Measurements from ENCODE around the gene RTN4IP1.

The RTN4IP1 gene

DNA sequence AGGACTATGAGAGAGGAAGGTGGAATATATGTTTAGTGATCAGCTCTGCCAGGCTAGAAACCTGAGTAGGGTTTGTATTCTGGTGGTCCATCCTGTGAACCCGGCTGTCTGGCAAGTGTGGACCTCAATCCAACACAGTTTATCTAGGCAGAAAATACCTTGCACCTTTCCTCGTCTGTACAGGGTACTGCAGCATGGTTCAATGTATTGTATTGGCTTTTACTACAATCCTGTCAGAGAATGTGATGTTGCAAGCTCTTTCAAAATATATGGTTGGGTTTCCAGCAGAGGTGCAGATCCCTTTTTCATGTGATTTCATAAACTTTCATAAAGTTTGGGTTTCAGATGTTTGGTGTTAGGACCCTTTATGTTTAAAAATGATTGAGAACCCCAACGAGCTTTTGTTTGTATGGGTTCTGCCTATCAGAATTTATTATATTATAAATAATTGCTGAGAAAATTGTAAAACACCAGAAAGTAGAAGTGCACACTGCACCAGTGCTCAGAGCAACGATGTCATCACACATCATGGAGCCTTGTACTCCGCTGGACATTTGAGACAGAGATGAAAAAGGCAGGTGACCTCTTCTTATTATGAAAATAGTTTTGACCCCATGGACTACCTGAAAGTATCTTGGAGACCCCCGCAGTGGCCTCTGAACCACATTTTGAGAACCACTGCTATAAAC lies 106.6 kb downstream of the RTN4IP1 start:
- no peak overlapping the region for H3K27ac ChIP-seq
- TF ChIP-seq, protein P1, sequence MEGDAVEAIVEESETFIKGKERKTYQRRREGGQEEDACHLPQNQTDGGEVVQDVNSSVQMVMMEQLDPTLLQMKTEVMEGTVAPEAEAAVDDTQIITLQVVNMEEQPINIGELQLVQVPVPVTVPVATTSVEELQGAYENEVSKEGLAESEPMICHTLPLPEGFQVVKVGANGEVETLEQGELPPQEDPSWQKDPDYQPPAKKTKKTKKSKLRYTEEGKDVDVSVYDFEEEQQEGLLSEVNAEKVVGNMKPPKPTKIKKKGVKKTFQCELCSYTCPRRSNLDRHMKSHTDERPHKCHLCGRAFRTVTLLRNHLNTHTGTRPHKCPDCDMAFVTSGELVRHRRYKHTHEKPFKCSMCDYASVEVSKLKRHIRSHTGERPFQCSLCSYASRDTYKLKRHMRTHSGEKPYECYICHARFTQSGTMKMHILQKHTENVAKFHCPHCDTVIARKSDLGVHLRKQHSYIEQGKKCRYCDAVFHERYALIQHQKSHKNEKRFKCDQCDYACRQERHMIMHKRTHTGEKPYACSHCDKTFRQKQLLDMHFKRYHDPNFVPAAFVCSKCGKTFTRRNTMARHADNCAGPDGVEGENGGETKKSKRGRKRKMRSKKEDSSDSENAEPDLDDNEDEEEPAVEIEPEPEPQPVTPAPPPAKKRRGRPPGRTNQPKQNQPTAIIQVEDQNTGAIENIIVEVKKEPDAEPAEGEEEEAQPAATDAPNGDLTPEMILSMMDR (IDR thresholded peaks at IDR 0.05): no peak
- TF ChIP-seq ZFX (IDR thresholded peaks at IDR 0.05; ENCODE audit: borderline replicate concordance): no peak

All from 22Rv1 (cell line).